GM18507 (cell line): Measurements from ENCODE around the gene ASTL.
"Not testable (repeated sequence)": the region's sequence is repeated elsewhere in the genome, so short reads cannot be mapped to it uniquely, and the experiment has no call there.

ENCODE experiments used
- DNase-seq: peaks from one replicate; pipeline ENCODE4 v3.0.0; 2011; ENCODE audit warnings: low read depth; ENCODE audit not compliant: insufficient read length; ENCODE audit errors: extremely low spot score
- FAIRE-seq: peaks from 2 replicates; lab custom pipeline; 2011; peaks lifted over from hg19 to GRCh38; lab: Jason Lieb, UNC

ASTL gene

GRCh38 chr2:96161898-96162297 lies 23.6 kb upstream of the ASTL start:
- no peak for DNase-seq

GRCh38 chr2:96160366-96160765 lies 22.1 kb upstream of the ASTL start:
- DNase-seq, FAIRE-seq: not testable (repeated sequence)

More at GRCh38 chr2:96161898-96162297, 23.6 kb upstream of the ASTL start:
- peak; percentile 84 for FAIRE-seq

- FAIRE-seq (peak; percentile 78), DNase-seq (no peak)
These were observed 21.0 kb upstream of the ASTL start for GRCh38 chr2:96159084-96159830.

GRCh38 chr2:96158554-96158940 lies 20.2 kb upstream of the ASTL start:
- DNase-seq: no peak

GRCh38 chr2:96157649-96158553 lies 19.6 kb upstream of the ASTL start:
- FAIRE-seq (peak; percentile 99), DNase-seq (no peak)

More at GRCh38 chr2:96158554-96158940, 20.2 kb upstream of the ASTL start:
- no peak for FAIRE-seq

- FAIRE-seq (no peak), DNase-seq (no peak)
These were observed 18.8 kb upstream of the ASTL start for GRCh38 chr2:96156926-96157648.

- no peak for FAIRE-seq
These were observed 17.9 kb upstream of the ASTL start for GRCh38 chr2:96156011-96156820.

GRCh38 chr2:96154506-96155380 lies 16.4 kb upstream of the ASTL start:
- FAIRE-seq (no peak), DNase-seq (no peak)

More at GRCh38 chr2:96156011-96156820, 17.9 kb upstream of the ASTL start:
- no peak for DNase-seq

- no peak for FAIRE-seq
- no peak for DNase-seq
These were observed 15.7 kb upstream of the ASTL start for GRCh38 chr2:96153991-96154431.

GRCh38 chr2:96153291-96153713 lies 15.0 kb upstream of the ASTL start:
- DNase-seq (no peak), FAIRE-seq (no peak)

GRCh38 chr2:96152304-96153161 lies 14.2 kb upstream of the ASTL start:
- FAIRE-seq: no peak
- no peak for DNase-seq

- no peak for DNase-seq
- no peak for FAIRE-seq
These were observed 13.4 kb upstream of the ASTL start for GRCh38 chr2:96151595-96152303.

- DNase-seq: no peak
- no peak for FAIRE-seq
These were observed 12.7 kb upstream of the ASTL start for GRCh38 chr2:96150791-96151594.

- no peak for FAIRE-seq
These were observed 11.8 kb upstream of the ASTL start for GRCh38 chr2:96150007-96150640.

GRCh38 chr2:96148410-96149217 lies 10.3 kb upstream of the ASTL start:
- FAIRE-seq (peak; percentile 95), DNase-seq (no peak)

More at GRCh38 chr2:96150007-96150640, 11.8 kb upstream of the ASTL start:
- no peak for DNase-seq
